ENCODE results near the gene BAIAP3. TPM values are rescaled to one million over a fixed set of nuclear protein-coding genes. Genes with fewer than 3 reads are reported as not detected.

The BAIAP3 gene
- total RNA-seq, 1 experiment from 2014 or later: 6.8 TPM

DNA sequence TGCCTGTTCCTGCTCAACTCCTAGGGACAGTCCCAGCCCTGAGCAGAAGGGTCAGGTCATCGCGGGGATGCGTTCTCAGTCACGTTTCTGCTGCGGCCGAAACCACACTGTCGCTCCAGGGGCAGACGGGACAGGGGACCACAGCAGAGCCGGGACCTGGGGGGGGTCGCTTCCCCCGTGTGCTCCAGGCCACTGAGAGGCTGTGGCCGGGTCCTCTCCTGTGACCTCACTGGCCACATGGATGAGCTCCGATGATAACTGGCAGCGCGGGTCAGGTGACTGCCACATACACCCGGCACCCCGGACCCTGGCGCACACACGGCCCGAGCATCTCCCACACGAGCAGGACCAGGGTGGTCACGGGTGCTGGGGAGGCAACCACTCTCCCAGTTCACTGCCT, 31.1 kb downstream of the BAIAP3 start:
- TF ChIP-seq, protein P1, sequence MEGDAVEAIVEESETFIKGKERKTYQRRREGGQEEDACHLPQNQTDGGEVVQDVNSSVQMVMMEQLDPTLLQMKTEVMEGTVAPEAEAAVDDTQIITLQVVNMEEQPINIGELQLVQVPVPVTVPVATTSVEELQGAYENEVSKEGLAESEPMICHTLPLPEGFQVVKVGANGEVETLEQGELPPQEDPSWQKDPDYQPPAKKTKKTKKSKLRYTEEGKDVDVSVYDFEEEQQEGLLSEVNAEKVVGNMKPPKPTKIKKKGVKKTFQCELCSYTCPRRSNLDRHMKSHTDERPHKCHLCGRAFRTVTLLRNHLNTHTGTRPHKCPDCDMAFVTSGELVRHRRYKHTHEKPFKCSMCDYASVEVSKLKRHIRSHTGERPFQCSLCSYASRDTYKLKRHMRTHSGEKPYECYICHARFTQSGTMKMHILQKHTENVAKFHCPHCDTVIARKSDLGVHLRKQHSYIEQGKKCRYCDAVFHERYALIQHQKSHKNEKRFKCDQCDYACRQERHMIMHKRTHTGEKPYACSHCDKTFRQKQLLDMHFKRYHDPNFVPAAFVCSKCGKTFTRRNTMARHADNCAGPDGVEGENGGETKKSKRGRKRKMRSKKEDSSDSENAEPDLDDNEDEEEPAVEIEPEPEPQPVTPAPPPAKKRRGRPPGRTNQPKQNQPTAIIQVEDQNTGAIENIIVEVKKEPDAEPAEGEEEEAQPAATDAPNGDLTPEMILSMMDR (conservative IDR thresholded peaks at IDR 0.05): no peak
- no peaks in the 10 kb centered on the region for H3K23me2 ChIP-seq (ENCODE audit: insufficient read length, low read depth, low read length, poor library complexity, severe bottlenecking)
- no peaks in the 10 kb centered on the region for H3K4me1 ChIP-seq (ENCODE audit: insufficient read depth, low read length)
- Mint-ChIP-seq H3K4me1 (no peaks in the 10 kb centered on the region), H3K36me3 (ENCODE audit: insufficient read depth in 1 of 3, low read depth in 3 of 3) (peaks cover 18 to 47% (median 34%) of the 10 kb centered on the region in 3 experiments; a peak in 6 of 7 replicates), H3K27me3 (ENCODE audit: low read depth) (no peaks in the 10 kb centered on the region), H3K27ac (no peak overlapping the region; a peak in 1 of 7 replicates), H3K4me3 (no peak overlapping the region), H3K9me3 (no peaks in the 10 kb centered on the region)
- no peak overlapping the region for H2AK5ac ChIP-seq (ENCODE audit: insufficient read length, low read length)
- H3K9me3 ChIP-seq (ENCODE audit: control insufficient read depth, low read depth, low read length): no peaks in the 10 kb centered on the region
- no peak for DNase-seq
- no peak overlapping the region for H2BK15ac ChIP-seq (ENCODE audit: low read depth, low read length)
- no peak overlapping the region for H2BK12ac ChIP-seq (ENCODE audit: insufficient read length, low read depth, low read length)
- no peaks in the 10 kb centered on the region for H4K20me1 ChIP-seq (ENCODE audit: control insufficient read depth, insufficient read depth, insufficient read length)
- H2BK20ac ChIP-seq (ENCODE audit: low read depth, low read length, poor library complexity, severe bottlenecking): no peak overlapping the region
- no peak overlapping the region for H3K27ac ChIP-seq (ENCODE audit: insufficient read length, low read depth, low read length)
- no peak overlapping the region for H3K18ac ChIP-seq (ENCODE audit: insufficient read length, low read depth, low read length)
- no peak overlapping the region for H4K8ac ChIP-seq (replicated peaks; ENCODE audit: insufficient read length, low read depth, low read length)
- no peak overlapping the region for H4K91ac ChIP-seq (ENCODE audit: insufficient read length, low read depth, low read length)
- no peaks in the 10 kb centered on the region for H3K27me3 ChIP-seq (ENCODE audit: insufficient read depth, low read length)
- H3K79me1 ChIP-seq (ENCODE audit: insufficient read depth, low read depth, low read length, poor library complexity, severe bottlenecking): no peaks in the 10 kb centered on the region
- no peak overlapping the region for H2BK120ac ChIP-seq (ENCODE audit: low read depth, low read length, poor library complexity, severe bottlenecking)
- H3T11ph ChIP-seq (ENCODE audit: low read length): no peak overlapping the region
- H4K5ac ChIP-seq (ENCODE audit: insufficient read length, low read depth, low read length): no peak overlapping the region
- H2AFZ ChIP-seq (ENCODE audit: low read length): no peak overlapping the region
- H3K23ac ChIP-seq (ENCODE audit: insufficient read length, low read depth, low read length): no peak overlapping the region
- no peak overlapping the region for H2BK5ac ChIP-seq (ENCODE audit: insufficient read length, low read length)
- no peak overlapping the region for H3K4ac ChIP-seq (ENCODE audit: low read depth, low read length)
- no peak overlapping the region for H3K4me2 ChIP-seq (ENCODE audit: insufficient read depth, insufficient read length, low read length)
- no peak overlapping the region for H3K9ac ChIP-seq (ENCODE audit: extremely low read depth, insufficient read length, low read length)
- no peak overlapping the region; the same call in 1 of the 2 replicates for H3K14ac ChIP-seq (ENCODE audit: insufficient read depth, low read length)
- no CpG with 5 or more reads among the region's 22 CpGs for WGBS (ENCODE audit: extremely low coverage, insufficient read length, low lambda C conversion rate)
- H3K79me2 ChIP-seq (ENCODE audit: insufficient read depth, low read length): 0 out of 2 replicates have a peak, but pooled peaks cover 2% of the 10 kb centered on the region
- no peak overlapping the region for H3K56ac ChIP-seq (ENCODE audit: insufficient read length, low read depth, low read length)

All from H9 (cell line).